ENCODE data around the gene ZDHHC14. TPM values are rescaled to one million over a fixed set of nuclear protein-coding genes. Genes with fewer than 3 reads are reported as not detected.

Gene ZDHHC14
- total RNA-seq, 2 donors from 2014 or later: 10.2 to 10.6 TPM

GRCh38 chr6:157548635-157549467 is 167.9 kb downstream of the ZDHHC14 start:
- no peak for TF ChIP-seq CTCF (IDR thresholded peaks at IDR 0.05)
- no peak for TF ChIP-seq POLR2A (IDR thresholded peaks at IDR 0.05)
- no peak overlapping the region for H3K27ac ChIP-seq
- H3K27me3 ChIP-seq: no peaks in the 10 kb centered on the region
- no peak overlapping the region for H3K4me3 ChIP-seq
- WGBS, 2 donors: 74 to 91% methylated on average over 22 to 24 of the region's 24 CpGs
- DNase-seq (no peak), ATAC-seq (no peak)
- H3K9me3 ChIP-seq: no peaks in the 10 kb centered on the region
- intact Hi-C loops (cut with DNase I): no loop called here
- no peaks in the 10 kb centered on the region for H3K36me3 ChIP-seq (replicated peaks in 1 of 2; ENCODE audit: insufficient read depth in 1 of 2, low read depth in 2 of 2)
- no peaks in the 10 kb centered on the region for H3K4me1 ChIP-seq

GRCh38 chr6:157549468-157549745 is 168.4 kb downstream of the ZDHHC14 start:
- ATAC-seq: no peak
- no peak for DNase-seq
- no peaks in the 10 kb centered on the region for H3K4me1 ChIP-seq
- 90 to 100% methylated on average over 3 of the region's 3 CpGs for WGBS, 2 donors
- H3K4me3 ChIP-seq: no peak overlapping the region
- H3K36me3 ChIP-seq (replicated peaks in 1 of 2; ENCODE audit: insufficient read depth in 1 of 2, low read depth in 2 of 2): no peaks in the 10 kb centered on the region
- no peak overlapping the region for H3K27ac ChIP-seq
- intact Hi-C loops (cut with DNase I): no loop called here
- no peaks in the 10 kb centered on the region for H3K27me3 ChIP-seq
- TF ChIP-seq POLR2A (IDR thresholded peaks at IDR 0.05) (no peak), CTCF (IDR thresholded peaks at IDR 0.05) (no peak)
- H3K9me3 ChIP-seq: no peaks in the 10 kb centered on the region

- Histone ChIP-seq H3K27me3 (no peaks in the 10 kb centered on the region), H3K36me3 (replicated peaks in 1 of 2; ENCODE audit: insufficient read depth in 1 of 2, low read depth in 2 of 2) (no peaks in the 10 kb centered on the region), H3K9me3 (no peaks in the 10 kb centered on the region), H3K4me1 (no peaks in the 10 kb centered on the region), H3K27ac (no peak overlapping the region), H3K4me3 (no peak overlapping the region)
- ATAC-seq (no peak), DNase-seq (no peak)
- WGBS, 2 donors: 82 to 89% methylated on average over 10 to 12 of the region's 12 CpGs
- TF ChIP-seq CTCF (IDR thresholded peaks at IDR 0.05) (no peak), POLR2A (IDR thresholded peaks at IDR 0.05) (no peak)
- intact Hi-C loops (cut with DNase I): no loop called here
These were observed 169.4 kb downstream of the ZDHHC14 start for GRCh38 chr6:157550114-157550989.

- intact Hi-C loops (cut with DNase I): no loop called here
- no peak for TF ChIP-seq CTCF (IDR thresholded peaks at IDR 0.05)
- H3K4me3 ChIP-seq: no peak overlapping the region
- H3K27ac ChIP-seq: no peak overlapping the region
- peaks cover under 1% of the 10 kb centered on the region for H3K4me1 ChIP-seq
- H3K9me3 ChIP-seq: no peaks in the 10 kb centered on the region
- ATAC-seq (no peak), DNase-seq (no peak)
- H3K36me3 ChIP-seq (replicated peaks in 1 of 2; ENCODE audit: insufficient read depth in 1 of 2, low read depth in 2 of 2): no peaks in the 10 kb centered on the region
- 86 to 89% methylated on average over 6 of the region's 6 CpGs for WGBS, 2 donors
- no peaks in the 10 kb centered on the region for H3K27me3 ChIP-seq
These were observed 170.2 kb downstream of the ZDHHC14 start for GRCh38 chr6:157551041-157551832.

Measured in body of pancreas (tissue), 4 donors.